ENCODE data around the gene CLDN6. TPM values are rescaled to one million over a fixed set of nuclear protein-coding genes. Genes with fewer than 3 reads are reported as not detected.

Gene CLDN6
- total and polyA plus RNA-seq, 9 of the 15 experiments (the other 6 are each of a cell fraction or from before 2014, with no cell fraction given): 0.22 to 0.75 (median 0.38) TPM; not detected in 3

- H3K9me3 ChIP-seq (replicated peaks; ENCODE audit: control insufficient read depth, insufficient read depth, low read depth, low read length): no peaks in the 10 kb centered on the region
- FAIRE-seq (no peak), DNase-seq (ENCODE audit: extremely low read depth in 1 of 4, low spot score in 3 of 4) (no peak), ATAC-seq (no peak)
- H3K27me3 ChIP-seq (ENCODE audit: control insufficient read depth in 2 of 2, insufficient read depth in 2 of 2, low read length in 2 of 2): no peaks in the 10 kb centered on the region
- H3K4me1 ChIP-seq (replicated peaks in 1 of 2; ENCODE audit: control insufficient read depth in 2 of 2, insufficient read depth in 2 of 2, low read length in 2 of 2): peaks cover 12 to 95% of the 10 kb centered on the region in 2 experiments
- no peak overlapping the region for H3K4me2 ChIP-seq (ENCODE audit: insufficient read depth, low read length)
- peaks cover 40% of the 10 kb centered on the region for H3K79me2 ChIP-seq (ENCODE audit: control insufficient read depth, insufficient read depth, low read length)
- intact Hi-C loops (cut with micrococcal nuclease) (no loop called here), in situ Hi-C loops (cut with MboI) (no loop called here)
- peaks cover 3% of the 10 kb centered on the region for H3K9me1 ChIP-seq (ENCODE audit: control insufficient read depth, insufficient read depth, low read length)
- ChIA-PET CTCF (ENCODE audit: low intra/inter-chr PET ratio) (no interaction called here), POLR2A (interaction anchor here (0.7 to 2.1 kb wide), 4 partner anchors 8 to 140 kb away, joined by 3 to 17 read pairs (median 3); partner anchors contain the start of gene PKMYT1)
- BruUV-seq (replicated peaks): no TSS peak
- WGBS (ENCODE audit: insufficient coverage, low coverage, missing lambda C conversion rate): 81% methylated on average over 5 of the region's 5 CpGs
- peak overlapping the region in 1 of 2 experiments; percentile 77; a peak in 2 of 4 replicates for H3K9ac ChIP-seq (ENCODE audit: insufficient read depth in 1 of 2, low read depth in 2 of 2, low read length in 2 of 2)
- no peak overlapping the region for H3K4me3 ChIP-seq
- H2AFZ ChIP-seq (ENCODE audit: low read depth, low read length): no peak overlapping the region
- TF ChIP-seq POLR2G (IDR thresholded peaks at IDR 0.05; ENCODE audit: low read depth, low read length) (peak; percentile 42), CBX1 (IDR thresholded peaks at IDR 0.05; ENCODE audit: low read depth) (peak; percentile 8; the same call in 1 of the 2 replicates), RBFOX2 (IDR thresholded peaks at IDR 0.05; ENCODE audit: low read depth, low read length) (peak; percentile 67), NFIC (IDR thresholded peaks at IDR 0.05) (peak; percentile 10; the same call in 1 of the 2 replicates), POLR2AphosphoS2 (IDR thresholded peaks at IDR 0.05; ENCODE audit: low read length) (peak; percentile 52; the same call in 1 of the 2 replicates), SNRNP70 (optimal IDR thresholded peaks at IDR 0.05; ENCODE audit: low read depth, low read length) (no peak), GTF2A2 (tag; IDR thresholded peaks at IDR 0.05) (no peak), SUPT5H (IDR thresholded peaks at IDR 0.05) (peak; percentile 3; the same call in 1 of the 2 replicates), POLR2A (conservative IDR thresholded peaks at IDR 0.05) (peak; percentile 5), RAD51 (IDR thresholded peaks at IDR 0.05; ENCODE audit: borderline replicate concordance, low read depth) (no peak), ERF (CRISPR knock-in tag; IDR thresholded peaks at IDR 0.05) (0 out of 2 replicates have a peak, but pooled peaks have one; percentile 28), ZNF263 (CRISPR knock-in tag; IDR thresholded peaks at IDR 0.05; ENCODE audit: borderline replicate concordance) (peak; percentile 79), POLR2AphosphoS5 (IDR thresholded peaks at IDR 0.05; ENCODE audit: control insufficient read depth, insufficient read depth, low read depth, low read length) (peak; percentile 17; the same call in 1 of the 2 replicates)
- peaks cover 73% of the 10 kb centered on the region; the same call in 2 of the 3 replicates for H3K36me3 ChIP-seq (ENCODE audit: control insufficient read depth, insufficient read depth, low read length)
- 0 out of 3 replicates have a peak overlapping the region, but pooled peaks have one; percentile 28 for H3K27ac ChIP-seq (ENCODE audit: extremely low read depth, low read depth, low read length)
- peaks cover 25% of the 10 kb centered on the region for H4K20me1 ChIP-seq (replicated peaks; ENCODE audit: control insufficient read depth, insufficient read depth, low read length)
These were observed 44.9 kb downstream of the CLDN6 start for GRCh38 chr16:2973093-2973492.

Measured in K562 (cell line).